ENCODE results near the gene GPR15. TPM values are rescaled to one million over a fixed set of nuclear protein-coding genes. Genes with fewer than 3 reads are reported as not detected.

Gene GPR15
- total and polyA plus RNA-seq, 2 donors from 2014 or later = not detected

GRCh38 chr3:98529856-98530459 is 1.8 kb upstream of the GPR15 start:
- no peak overlapping the region for H3K4me3 ChIP-seq (ENCODE audit: low read length in 3 of 3)
- no peaks in the 10 kb centered on the region for H3K9me3 ChIP-seq (ENCODE audit: control insufficient read depth in 2 of 3, insufficient read depth in 1 of 3, low read length in 3 of 3)
- intact Hi-C loops (cut with DNase I) = no loop called here
- TF ChIP-seq CTCF (IDR thresholded peaks at IDR 0.05; ENCODE audit: borderline replicate concordance, extremely low read depth, insufficient read depth) = no peak
- no peaks in the 10 kb centered on the region for H3K27me3 ChIP-seq (ENCODE audit: control insufficient read depth, insufficient read depth, low read length)
- H3K27ac ChIP-seq (ENCODE audit: low read depth in 2 of 2, low read length in 2 of 2) = no peak overlapping the region
- H3K36me3 ChIP-seq (ENCODE audit: control insufficient read depth in 2 of 3, insufficient read depth in 3 of 3, low read length in 3 of 3) = no peaks in the 10 kb centered on the region
- DNase-seq (no peak), FAIRE-seq (no peak)
- no peak overlapping the region for H3K9ac ChIP-seq (ENCODE audit: low read length in 3 of 3)
- no peaks in the 10 kb centered on the region for H3K4me1 ChIP-seq (ENCODE audit: control insufficient read depth in 2 of 3, insufficient read depth in 2 of 3, low read depth in 1 of 3, low read length in 3 of 3)

- no peaks in the 10 kb centered on the region for H3K9me3 ChIP-seq (ENCODE audit: control insufficient read depth in 2 of 3, insufficient read depth in 1 of 3, low read length in 3 of 3)
- no peak overlapping the region for H3K27ac ChIP-seq (ENCODE audit: low read depth in 2 of 2, low read length in 2 of 2)
- H3K36me3 ChIP-seq (ENCODE audit: control insufficient read depth in 2 of 3, insufficient read depth in 3 of 3, low read length in 3 of 3) = no peaks in the 10 kb centered on the region
- DNase-seq (no peak), FAIRE-seq (no peak)
- intact Hi-C loops (cut with DNase I) = no loop called here
- no peak for TF ChIP-seq CTCF (IDR thresholded peaks at IDR 0.05; ENCODE audit: borderline replicate concordance, extremely low read depth, insufficient read depth)
- no peak overlapping the region for H3K9ac ChIP-seq (ENCODE audit: low read length in 3 of 3)
- no peaks in the 10 kb centered on the region for H3K4me1 ChIP-seq (ENCODE audit: control insufficient read depth in 2 of 3, insufficient read depth in 2 of 3, low read depth in 1 of 3, low read length in 3 of 3)
- H3K4me3 ChIP-seq (ENCODE audit: low read length in 3 of 3) = no peak overlapping the region
- H3K27me3 ChIP-seq (ENCODE audit: control insufficient read depth, insufficient read depth, low read length) = no peaks in the 10 kb centered on the region
Measured at GRCh38 chr3:98530676-98531075, 1.1 kb upstream of the GPR15 start.

GRCh38 chr3:98532275-98532637 is 478 bp downstream of the GPR15 start:
- no peak for TF ChIP-seq CTCF (IDR thresholded peaks at IDR 0.05; ENCODE audit: borderline replicate concordance, extremely low read depth, insufficient read depth)
- no peaks in the 10 kb centered on the region for H3K27me3 ChIP-seq (ENCODE audit: control insufficient read depth, insufficient read depth, low read length)
- intact Hi-C loops (cut with DNase I) = no loop called here
- H3K9ac ChIP-seq (ENCODE audit: low read length in 3 of 3) = no peak overlapping the region
- no peak overlapping the region for H3K4me3 ChIP-seq (ENCODE audit: low read length in 3 of 3)
- no peaks in the 10 kb centered on the region for H3K4me1 ChIP-seq (ENCODE audit: control insufficient read depth in 2 of 3, insufficient read depth in 2 of 3, low read depth in 1 of 3, low read length in 3 of 3)
- H3K36me3 ChIP-seq (ENCODE audit: control insufficient read depth in 2 of 3, insufficient read depth in 3 of 3, low read length in 3 of 3) = no peaks in the 10 kb centered on the region
- DNase-seq (no peak), FAIRE-seq (no peak)
- H3K9me3 ChIP-seq (ENCODE audit: control insufficient read depth in 2 of 3, insufficient read depth in 1 of 3, low read length in 3 of 3) = no peaks in the 10 kb centered on the region
- no peak overlapping the region for H3K27ac ChIP-seq (ENCODE audit: low read depth in 2 of 2, low read length in 2 of 2)

Measured in kidney (tissue), 14 donors.